GM18909 (cell line): ENCODE measurements around the gene UBAP1L.
"Not testable (repeated sequence)": the region's sequence is repeated elsewhere in the genome, so short reads cannot be mapped to it uniquely, and the experiment has no call there.

Source experiments
- ATAC-seq: cut with Tn5 transposase; IDR thresholded peaks from one replicate; pipeline ENCODE4 v1.9.1; 2021; ENCODE audit warnings: mild to moderate bottlenecking; ENCODE audit not compliant: unreplicated experiment, poor library complexity

Gene UBAP1L

GRCh38 chr15:65101411-65101890 is 13.5 kb downstream of the UBAP1L start:
- ATAC-seq: no peak

GRCh38 chr15:65100442-65100841 is 14.6 kb downstream of the UBAP1L start:
- ATAC-seq: no peak

- not testable (repeated sequence) for ATAC-seq
These were observed 15.2 kb downstream of the UBAP1L start for GRCh38 chr15:65099801-65100200.

GRCh38 chr15:65099336-65099735 is 15.7 kb downstream of the UBAP1L start:
- no peak for ATAC-seq

- no peak for ATAC-seq
These were observed 17.2 kb downstream of the UBAP1L start for GRCh38 chr15:65097651-65098263.

GRCh38 chr15:65096481-65097385 is 18.3 kb downstream of the UBAP1L start:
- no peak for ATAC-seq

- no peak for ATAC-seq
These were observed 19.3 kb downstream of the UBAP1L start for GRCh38 chr15:65095747-65096104.

GRCh38 chr15:65095011-65095746 is 19.8 kb downstream of the UBAP1L start:
- no peak for ATAC-seq

GRCh38 chr15:65094294-65094995 is 20.6 kb downstream of the UBAP1L start:
- no peak for ATAC-seq

- not testable (repeated sequence) for ATAC-seq
These were observed 21.2 kb downstream of the UBAP1L start for GRCh38 chr15:65093793-65094170.

- no peak for ATAC-seq
These were observed 21.8 kb downstream of the UBAP1L start for GRCh38 chr15:65092911-65093792.

GRCh38 chr15:65091946-65092770 is 22.8 kb downstream of the UBAP1L start:
- ATAC-seq: no peak

- ATAC-seq: no peak
These were observed 25.7 kb downstream of the UBAP1L start for GRCh38 chr15:65089206-65089824.

GRCh38 chr15:65088643-65089021 is 26.4 kb downstream of the UBAP1L start:
- ATAC-seq: no peak

GRCh38 chr15:65087873-65088642 is 26.9 kb downstream of the UBAP1L start:
- no peak for ATAC-seq

- no peak for ATAC-seq
These were observed 27.6 kb downstream of the UBAP1L start for GRCh38 chr15:65087411-65087810.

- ATAC-seq: no peak
These were observed 28.3 kb downstream of the UBAP1L start for GRCh38 chr15:65086680-65087111.
